Left lung (tissue), 10 donors: ENCODE measurements around the gene RUBCNL. TPM values are rescaled to one million over a fixed set of nuclear protein-coding genes. Genes with fewer than 3 reads are reported as not detected.
A peak's percentile ranks its signal among the peaks of the same experiment; 100 is the strongest.

Source experiments
- ATAC-seq: fragments of 200-7000 bp; cut with Tn5 transposase; one replicate; pipeline ENCODE4 v1.9.1; 2020; ENCODE audit warnings: moderate library complexity
- DNase-seq, 4 donors: peaks; one replicate each; pipeline ENCODE4 v3.0.0-alpha.2; 2013 to 2020
- H3K27ac ChIP-seq, 2 donors: fragments of 200-600 bp; sonication (generic) in 1 of 2; one replicate each; pipeline versions ENCODE4 v1.5.0 to v1.8.0; 2020 to 2021
- H3K27me3 ChIP-seq, 2 donors: fragments of 200-600 bp; sonication (generic) in 1 of 2; one replicate each; pipeline versions ENCODE4 v1.5.0 to v1.8.0; 2020 to 2021
- H3K36me3 ChIP-seq, 2 donors: fragments of 200-600 bp; sonication (generic) in 1 of 2; one replicate each; pipeline versions ENCODE4 v1.5.0 to v1.8.0; 2020 to 2021
- H3K4me1 ChIP-seq, 2 donors: fragments of 200-600 bp; one replicate each; pipeline ENCODE4 v1.8.0; 2021
- H3K4me3 ChIP-seq, 2 donors: fragments of 200-600 bp; sonication (generic) in 1 of 2; one replicate each; pipeline versions ENCODE4 v1.5.0 to v1.8.0; 2020 to 2021; ENCODE audit warnings: mild to moderate bottlenecking in 1 of 2
- H3K9me3 ChIP-seq, 2 donors: fragments of 200-600 bp; sonication (generic) in 1 of 2; one replicate each; pipeline versions ENCODE4 v1.5.0 to v1.8.0; 2020 to 2021
- CTCF ChIP-seq, 2 donors: fragments of 200-600 bp; sonication (generic) in 1 of 2; IDR thresholded peaks; one replicate each; pipeline versions ENCODE4 v1.5.0 to v1.8.0; 2021; ENCODE audit warnings: antibody characterized with exemption in 2 of 2
- intact Hi-C, 2 donors: fragments of 100-400 bp; cut with DNase I; formaldehyde crosslinking; loops; one replicate each; pipeline versions ENCODE4 v1.11.2 to v1.14.2; 2022
- polyA plus RNA-seq, 6 donors: library from polyadenylated mRNA; unstranded; fragments of 120-200 nt; gene quantifications; one replicate each; pipeline ENCODE4 v1.2.1, GENCODE V29; 2013; ENCODE audit not compliant: insufficient read length in 6 of 6
- total RNA-seq, 2 donors: library from RNA; stranded (reverse); fragmentation: NEBNext Ultra II Directional; extraction: Animal tissue kit (Norgen Biotek cat#: 25700); gene quantifications; one replicate each; pipeline ENCODE4 v1.2.1, GENCODE V29; 2021
- donor health status: DM: no; HTN: yes; CAD: no.
- donor health status: DM: no; HTN: no; CAD: no.

The RUBCNL gene
- total and polyA plus RNA-seq, 8 donors = 1.8 to 6.6 (median 2.4) TPM

- Histone ChIP-seq H3K4me3 (no peak overlapping the region), H3K27me3 (no peaks in the 10 kb centered on the region), H3K36me3 (no peaks in the 10 kb centered on the region), H3K9me3 (no peaks in the 10 kb centered on the region), H3K4me1 (peaks cover 0 to 49% of the 10 kb centered on the region in 2 donors), H3K27ac (peak overlapping the region; percentile 71 to 92)
- peak in 1 of 4 donors; percentile 61 for DNase-seq
- no peak for TF ChIP-seq CTCF (IDR thresholded peaks at IDR 0.05)
- intact Hi-C loops = no loop called here
- peak; percentile 94 for ATAC-seq
Observed at GRCh38 chr13:46403851-46404732, 17.0 kb upstream of the RUBCNL start.

- Histone ChIP-seq H3K4me1 (peaks cover 0 to 49% of the 10 kb centered on the region in 2 donors), H3K27me3 (no peaks in the 10 kb centered on the region), H3K9me3 (no peaks in the 10 kb centered on the region), H3K27ac (no peak overlapping the region), H3K4me3 (no peak overlapping the region), H3K36me3 (no peaks in the 10 kb centered on the region)
- TF ChIP-seq CTCF (IDR thresholded peaks at IDR 0.05) = no peak
- DNase-seq = no peak
- intact Hi-C loops = no loop called here
- no peak for ATAC-seq
Observed at GRCh38 chr13:46402178-46402577, 15.1 kb upstream of the RUBCNL start.

GRCh38 chr13:46401432-46401831 is 14.4 kb upstream of the RUBCNL start:
- intact Hi-C loops = no loop called here
- H3K4me1 ChIP-seq = peaks cover 0 to 49% of the 10 kb centered on the region in 2 donors
- no peaks in the 10 kb centered on the region for H3K27me3 ChIP-seq
- H3K9me3 ChIP-seq = no peaks in the 10 kb centered on the region
- no peaks in the 10 kb centered on the region for H3K36me3 ChIP-seq
- peak overlapping the region in 1 of 2 donors; percentile 16 for H3K27ac ChIP-seq
- no peak overlapping the region for H3K4me3 ChIP-seq
- no peak for TF ChIP-seq CTCF (IDR thresholded peaks at IDR 0.05)
- ATAC-seq (no peak), DNase-seq (no peak)

GRCh38 chr13:46396341-46396740 is 9.3 kb upstream of the RUBCNL start:
- no peak for DNase-seq
- no peak for ATAC-seq
- Histone ChIP-seq H3K27ac (no peak overlapping the region), H3K4me1 (peaks cover 0 to 15% of the 10 kb centered on the region in 2 donors), H3K27me3 (no peaks in the 10 kb centered on the region), H3K36me3 (no peaks in the 10 kb centered on the region), H3K4me3 (no peak overlapping the region), H3K9me3 (no peaks in the 10 kb centered on the region)
- intact Hi-C loops = no loop called here
- TF ChIP-seq CTCF (IDR thresholded peaks at IDR 0.05) = no peak

- no peak overlapping the region for H3K4me3 ChIP-seq
- intact Hi-C loops = no loop called here
Observed at GRCh38 chr13:46392967-46393366, 5.9 kb upstream of the RUBCNL start.

More at GRCh38 chr13:46392967-46393366, 5.9 kb upstream of the RUBCNL start:
- no peaks in the 10 kb centered on the region for H3K36me3 ChIP-seq
- peaks cover 2 to 27% of the 10 kb centered on the region in 2 donors for H3K4me1 ChIP-seq
- DNase-seq = no peak
- H3K27me3 ChIP-seq = no peaks in the 10 kb centered on the region
- H3K27ac ChIP-seq = no peak overlapping the region
- ATAC-seq = no peak
- no peaks in the 10 kb centered on the region for H3K9me3 ChIP-seq
- TF ChIP-seq CTCF (IDR thresholded peaks at IDR 0.05) = no peak
